GM04503 (cell line): ENCODE data around the gene SNX13.
"Not testable (repeated sequence)": the region's sequence is repeated elsewhere in the genome, so short reads cannot be mapped to it uniquely, and the experiment has no call there.

ENCODE experiments used
- DNase-seq: peaks from one replicate; pipeline ENCODE4 v3.0.0-alpha.2; 2012; ENCODE audit warnings: low read depth

SNX13 gene

DNA sequence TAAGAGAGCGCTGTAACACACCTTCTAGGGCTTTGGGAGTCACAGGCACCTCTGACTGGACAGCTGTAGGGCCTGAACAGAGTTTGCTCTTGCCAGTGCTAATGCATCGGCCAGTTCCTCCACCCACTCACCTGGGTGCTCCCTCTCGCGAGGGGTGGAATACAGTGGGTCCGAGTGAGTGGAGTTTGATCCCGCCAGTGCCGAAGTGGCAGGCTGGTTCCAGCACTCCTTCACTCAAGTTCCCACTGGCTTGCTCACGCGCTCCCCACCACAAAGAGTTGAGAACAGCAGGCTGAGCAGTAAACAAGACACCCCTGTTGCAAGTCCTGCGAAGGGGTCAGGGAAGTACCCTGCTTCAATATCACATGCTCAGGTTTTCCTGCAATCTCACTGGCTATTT lies 91.8 kb downstream of the SNX13 start:
- no peak for DNase-seq

DNA sequence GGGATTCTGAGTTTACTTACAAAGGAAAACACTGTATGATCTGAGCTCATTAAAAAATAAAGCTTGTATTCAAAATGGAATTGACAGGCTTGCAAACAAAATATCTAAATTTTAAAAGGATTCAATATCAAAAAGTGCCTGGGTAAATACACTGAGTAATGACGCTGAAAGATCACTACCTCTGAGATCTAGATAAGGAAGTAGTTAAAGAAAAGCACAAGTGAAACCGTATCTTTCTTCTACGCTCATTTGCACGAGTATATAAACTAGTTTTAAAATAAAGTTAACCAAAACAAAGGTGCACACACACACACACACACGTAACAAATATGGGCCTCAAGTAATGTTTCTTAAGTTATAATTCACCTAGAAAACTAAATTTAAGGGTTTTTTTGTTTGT lies 93.4 kb downstream of the SNX13 start:
- no peak for DNase-seq

DNA sequence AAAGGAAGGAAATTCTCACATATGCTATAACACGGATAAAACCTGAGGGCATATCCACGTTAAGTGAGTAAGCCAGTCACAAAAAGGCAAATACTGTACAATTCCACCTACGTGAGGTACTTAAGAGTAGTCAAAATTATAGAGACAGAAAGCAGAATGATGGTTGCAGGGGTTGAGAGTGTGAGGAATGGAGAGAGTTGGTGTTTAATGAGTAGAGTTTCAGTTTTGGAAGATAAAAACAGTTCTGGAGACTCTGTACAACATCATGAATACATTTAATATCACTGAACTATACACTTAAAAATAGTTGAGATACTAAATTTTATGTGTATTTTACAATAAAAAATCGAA lies 95.1 kb downstream of the SNX13 start:
- no peak for DNase-seq

DNA sequence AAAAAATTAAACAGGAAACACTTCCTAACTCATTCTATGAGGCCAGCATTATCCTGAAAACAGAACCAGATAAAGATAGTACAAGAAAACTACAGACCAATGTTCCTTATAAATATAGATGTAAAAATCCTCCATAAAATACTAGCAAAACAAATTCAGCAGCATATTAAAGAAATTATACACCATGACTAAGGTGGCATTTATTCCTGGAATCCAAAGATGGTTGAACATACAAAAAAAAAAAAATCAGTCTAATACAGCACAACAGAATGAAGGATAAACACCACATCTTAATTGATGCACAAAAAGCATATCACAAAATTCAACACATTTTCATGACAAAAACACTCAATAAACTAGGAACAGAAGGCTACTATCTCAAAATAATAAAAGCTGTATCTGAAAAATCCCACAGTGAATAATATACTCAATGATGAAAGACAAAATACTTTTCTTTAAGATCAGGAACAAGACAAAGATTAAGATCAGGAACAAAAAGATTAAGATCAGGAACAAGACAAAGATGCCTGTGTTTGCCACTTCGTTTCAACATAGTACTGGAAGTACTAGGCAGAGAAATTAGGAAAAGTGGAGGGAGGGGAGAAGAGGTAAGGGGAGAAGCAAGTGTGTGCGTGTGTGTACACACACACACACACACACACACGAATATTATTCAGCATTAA lies 95.6 kb downstream of the SNX13 start:
- DNase-seq = no peak

DNA sequence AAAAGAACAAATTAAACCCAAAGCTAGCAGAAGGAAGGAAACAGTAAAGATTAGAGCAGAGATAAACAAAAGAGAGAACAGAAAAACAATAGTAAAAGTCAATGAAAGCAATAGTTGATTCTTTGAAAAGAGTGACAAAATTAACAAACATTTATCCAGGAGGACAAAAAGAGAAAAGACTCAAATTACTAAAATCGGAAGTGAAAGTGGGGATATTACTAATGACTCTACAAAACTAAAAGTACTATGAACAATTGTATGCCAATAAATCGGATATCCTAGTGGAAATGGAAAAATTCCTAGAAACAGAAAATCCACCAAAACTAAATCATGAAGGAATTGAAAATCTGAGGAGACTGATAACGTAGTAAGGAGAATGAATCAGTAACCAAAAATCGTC lies 96.3 kb downstream of the SNX13 start:
- DNase-seq = no peak

DNA sequence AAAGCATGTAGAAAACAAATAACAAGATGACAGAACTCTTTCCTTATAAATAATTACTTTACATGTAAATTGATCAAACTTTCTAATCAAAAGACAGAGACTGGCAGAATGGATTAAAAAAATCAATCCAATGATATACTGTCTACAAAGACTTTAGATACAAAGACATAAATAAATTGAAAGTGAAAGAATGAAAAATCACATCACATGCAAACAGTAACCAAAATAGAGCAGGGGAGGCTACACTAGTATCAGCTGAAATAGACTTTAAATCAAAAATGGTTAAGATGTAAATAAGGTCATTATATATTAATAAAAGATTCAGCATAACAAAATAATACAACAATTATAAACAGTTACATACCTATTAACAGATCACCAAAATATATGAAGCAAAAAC lies 97.3 kb downstream of the SNX13 start:
- no peak for DNase-seq

DNA sequence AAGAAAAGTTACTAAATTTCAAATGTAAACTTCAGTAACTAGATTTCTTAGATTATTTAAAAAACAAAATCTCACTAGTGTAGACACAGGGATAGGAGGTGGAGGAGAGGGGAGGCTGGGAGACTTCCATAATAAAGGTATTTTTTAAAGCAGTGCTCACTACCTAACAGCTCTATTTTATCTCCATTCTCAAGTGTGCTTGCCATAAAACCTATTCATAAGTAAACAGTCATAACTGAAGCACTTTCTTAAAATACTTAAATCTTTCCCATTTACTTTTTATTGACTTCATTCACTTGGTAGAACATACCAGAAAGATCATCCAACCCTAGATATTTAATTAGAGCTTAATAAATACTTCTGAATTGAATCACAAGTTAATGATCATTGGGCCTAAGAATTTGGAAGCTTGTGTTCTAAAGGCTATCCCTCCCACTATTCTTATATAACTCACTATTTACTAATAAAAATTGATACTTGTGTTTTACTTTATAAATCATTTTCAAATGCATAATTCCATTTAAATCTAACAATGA lies 107.4 kb downstream of the SNX13 start:
- no peak for DNase-seq

DNA sequence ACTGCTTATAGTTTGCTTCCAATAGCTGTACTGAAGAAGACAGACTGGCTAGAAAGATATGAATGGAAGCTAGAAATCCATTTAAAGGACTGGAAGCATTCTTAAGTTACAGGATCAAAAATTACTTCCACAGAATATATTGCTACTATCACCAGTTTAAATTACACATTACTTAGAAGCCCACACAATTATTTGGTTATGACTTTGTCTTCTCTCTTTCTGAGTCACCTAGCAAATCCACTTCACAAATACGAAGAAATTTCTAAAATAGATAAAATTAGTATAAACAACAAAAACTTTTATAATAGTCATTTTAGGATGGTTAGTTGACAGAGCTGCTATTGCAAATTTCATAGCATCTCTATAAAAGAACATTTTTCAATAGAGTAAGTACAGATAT lies 108.1 kb downstream of the SNX13 start:
- DNase-seq = no peak

DNA sequence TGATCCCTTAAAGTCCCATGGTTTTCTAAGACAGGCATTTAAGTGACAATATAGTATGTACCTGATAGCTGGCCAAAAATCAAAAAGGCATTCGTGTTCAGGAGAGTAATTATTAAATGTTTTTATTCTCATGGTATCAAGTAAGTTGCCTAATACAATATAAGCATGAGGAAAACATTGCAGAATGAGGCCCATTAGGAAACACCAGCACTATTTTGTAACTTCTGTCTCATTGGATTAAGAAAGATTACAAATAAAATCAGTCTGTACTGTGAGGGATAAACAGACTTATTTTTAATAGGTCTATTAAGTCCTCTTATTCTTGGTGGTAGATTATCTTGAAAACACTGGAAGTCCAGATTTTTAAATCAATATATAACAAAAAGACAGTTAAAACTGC lies 110.1 kb downstream of the SNX13 start:
- DNase-seq = no peak

DNA sequence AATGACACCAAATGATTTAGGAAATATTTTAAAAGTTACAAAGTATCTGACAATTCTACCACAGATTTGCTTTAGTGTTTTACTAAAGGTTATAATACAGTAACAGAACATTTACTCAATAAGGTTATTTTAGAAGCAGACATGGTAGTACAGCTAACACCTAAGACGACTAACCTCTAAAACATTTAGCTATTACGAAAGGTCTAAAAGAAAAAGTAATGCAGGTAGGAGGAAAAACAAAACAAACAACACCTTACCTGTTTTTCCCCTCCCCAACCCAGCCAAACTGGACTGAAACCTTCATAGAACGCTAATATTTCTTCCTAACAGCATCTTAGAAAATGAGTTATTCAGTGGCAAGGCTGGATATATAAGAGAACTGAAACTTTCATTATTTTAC lies 111.3 kb downstream of the SNX13 start:
- no peak for DNase-seq

DNA sequence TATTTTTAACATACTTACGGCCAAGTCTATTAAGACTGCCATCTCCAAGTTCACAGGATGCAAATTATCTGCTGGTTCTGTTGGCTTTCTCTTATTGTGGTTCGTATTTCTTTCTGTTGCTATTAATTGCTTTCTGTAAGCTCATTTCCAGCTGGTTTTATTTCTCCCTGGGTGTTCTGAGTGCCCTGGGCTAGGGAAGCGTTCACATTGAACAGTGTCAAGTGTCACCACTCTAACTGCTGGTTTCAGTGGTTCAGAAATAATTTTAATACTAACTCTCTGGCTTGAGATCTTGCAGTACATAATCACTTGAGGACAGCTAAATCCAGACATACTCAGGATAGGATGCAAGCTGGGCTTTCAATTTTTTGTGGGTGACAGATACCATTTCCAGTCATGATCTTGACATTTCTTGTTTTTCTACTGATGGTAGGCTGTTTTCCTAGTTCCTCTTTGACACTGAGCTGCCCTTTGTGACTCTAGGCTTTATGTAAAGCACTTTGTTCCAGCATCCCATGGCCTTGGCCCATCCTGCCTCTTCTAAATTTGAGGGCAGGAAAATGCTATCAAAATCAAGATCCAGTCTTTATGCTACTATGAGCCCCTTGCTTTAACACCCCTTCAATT lies 117.6 kb downstream of the SNX13 start:
- DNase-seq = no peak

DNA sequence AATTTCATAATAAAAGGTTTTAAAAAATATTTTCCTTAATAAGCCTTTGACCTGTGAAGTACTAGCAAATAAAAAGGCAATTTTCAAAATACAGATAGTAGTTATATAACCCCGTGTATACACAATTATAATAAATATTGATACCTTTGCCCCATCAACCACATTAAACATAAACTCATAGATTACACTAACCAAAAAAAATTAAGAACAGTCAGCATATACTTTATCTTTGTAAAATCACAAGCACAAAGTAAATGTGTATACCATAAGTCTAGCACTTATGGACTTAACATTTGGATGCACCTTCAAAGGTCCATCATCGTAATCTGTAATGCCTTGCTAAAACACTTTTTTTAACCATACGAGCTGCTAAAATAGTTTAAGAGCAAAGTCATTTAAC lies 123.4 kb downstream of the SNX13 start:
- DNase-seq = no peak

DNA sequence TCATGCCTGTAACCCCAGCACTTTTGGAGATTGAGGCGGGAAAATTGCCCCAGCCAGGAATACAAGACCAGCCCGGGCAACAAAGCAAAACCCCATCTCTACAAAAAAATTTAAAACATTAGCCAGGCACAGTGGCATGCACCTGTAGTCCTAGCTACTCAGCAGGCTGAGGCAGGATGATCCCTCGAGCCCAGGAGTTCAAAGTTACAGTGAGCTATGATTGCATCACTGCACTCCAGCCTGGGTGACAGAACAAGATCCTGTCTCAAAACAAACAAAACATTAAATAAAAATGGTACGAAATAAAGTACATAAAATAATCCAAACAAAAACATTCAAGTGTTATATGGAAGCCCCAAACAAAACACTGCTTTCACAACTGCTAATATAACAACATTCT lies 125.0 kb downstream of the SNX13 start:
- DNase-seq = no peak

DNA sequence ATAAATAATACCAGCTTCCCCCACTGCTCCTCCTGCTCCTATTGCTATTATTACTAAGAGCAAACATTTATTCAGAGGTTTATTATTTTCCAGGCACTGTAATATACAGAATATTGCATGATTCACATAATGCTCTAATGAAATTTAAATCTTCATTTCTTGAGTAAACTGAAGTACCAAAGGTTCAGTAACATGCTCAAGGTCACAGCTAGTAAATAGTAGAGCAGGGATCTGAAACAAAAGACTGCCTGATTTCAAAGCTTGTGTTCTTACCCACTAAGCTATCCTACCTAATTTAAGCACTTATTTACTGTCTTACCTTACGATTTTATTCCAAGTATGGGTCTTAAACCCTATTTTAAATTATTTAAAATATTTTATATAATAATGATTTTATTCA lies 126.2 kb downstream of the SNX13 start:
- no peak for DNase-seq

DNA sequence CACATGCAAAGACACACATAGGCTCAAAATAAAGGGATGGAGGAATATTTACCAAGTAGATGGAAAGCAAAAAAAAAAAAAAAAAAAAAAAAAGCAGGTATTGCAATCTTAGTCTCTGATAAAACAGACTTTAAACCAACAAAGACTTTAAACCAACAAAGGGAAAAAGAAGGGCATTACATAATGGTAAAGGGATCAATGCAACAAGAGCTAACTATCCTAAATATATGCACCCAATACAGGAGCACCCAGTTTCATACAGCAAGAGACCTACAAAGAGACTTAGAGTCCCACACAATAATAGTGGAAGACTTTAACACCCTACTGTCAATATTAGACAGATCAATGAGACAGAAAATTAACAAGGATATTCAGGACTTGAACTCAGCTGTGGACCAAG lies 131.1 kb downstream of the SNX13 start:
- DNase-seq = not testable (repeated sequence)

DNA sequence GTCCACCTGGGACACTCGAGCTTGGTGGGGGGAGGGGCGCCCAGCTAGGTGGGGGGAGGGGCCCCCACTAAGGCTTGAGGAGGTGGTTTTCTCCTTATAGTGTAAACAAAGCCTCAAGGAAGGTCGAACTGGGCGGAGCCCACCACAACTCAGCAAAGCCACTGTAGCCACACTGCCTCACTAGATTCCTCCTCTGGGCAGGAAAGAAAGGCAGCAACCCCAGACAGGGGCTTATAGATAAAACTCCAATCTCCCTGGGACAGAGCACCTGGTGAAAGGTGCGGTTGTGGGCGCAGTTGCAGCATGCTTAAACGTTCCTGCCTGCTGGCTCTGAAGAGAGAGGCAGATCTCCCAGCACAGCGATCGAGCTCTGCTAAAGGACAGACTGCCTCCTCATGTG lies 133.1 kb downstream of the SNX13 start:
- DNase-seq = no peak

DNA sequence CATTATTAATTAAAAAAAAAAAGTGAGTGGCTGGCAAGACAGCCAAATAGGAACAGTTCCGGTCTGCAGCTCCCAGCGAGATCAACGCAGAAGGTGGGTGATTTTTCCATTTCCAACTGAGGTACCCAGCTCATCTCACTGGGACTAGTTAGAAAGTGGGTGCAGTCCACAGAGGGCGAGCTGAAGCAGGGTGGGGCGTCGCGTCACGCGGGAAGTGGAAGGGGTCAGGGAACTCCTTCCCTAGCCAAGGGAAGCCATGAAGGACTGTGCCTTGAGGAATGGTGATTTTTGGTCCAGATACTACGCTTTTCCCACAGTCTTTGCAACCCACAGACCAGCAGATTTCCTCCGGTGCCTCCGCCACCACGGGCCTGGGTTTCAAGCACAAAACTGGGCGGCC lies 133.7 kb downstream of the SNX13 start:
- no peak for DNase-seq

DNA sequence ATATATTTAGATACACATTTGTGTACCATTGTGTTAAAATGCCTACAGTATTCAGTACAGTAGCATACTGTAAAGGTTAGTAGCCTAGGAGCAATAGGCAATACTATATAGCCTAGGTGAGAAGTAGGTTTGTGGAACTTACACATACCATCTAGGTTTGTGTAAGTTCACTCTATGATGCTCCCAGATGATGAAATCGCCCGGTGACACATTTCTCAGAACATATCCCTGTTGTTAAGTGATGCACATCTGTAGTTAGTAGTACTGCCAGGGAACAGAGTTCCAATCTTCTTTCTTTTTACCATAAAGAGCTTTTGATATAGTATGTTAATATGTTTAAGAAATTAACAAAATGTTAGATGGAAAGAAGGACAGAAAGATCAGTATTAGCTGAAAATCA lies 138.2 kb downstream of the SNX13 start:
- DNase-seq = no peak

DNA sequence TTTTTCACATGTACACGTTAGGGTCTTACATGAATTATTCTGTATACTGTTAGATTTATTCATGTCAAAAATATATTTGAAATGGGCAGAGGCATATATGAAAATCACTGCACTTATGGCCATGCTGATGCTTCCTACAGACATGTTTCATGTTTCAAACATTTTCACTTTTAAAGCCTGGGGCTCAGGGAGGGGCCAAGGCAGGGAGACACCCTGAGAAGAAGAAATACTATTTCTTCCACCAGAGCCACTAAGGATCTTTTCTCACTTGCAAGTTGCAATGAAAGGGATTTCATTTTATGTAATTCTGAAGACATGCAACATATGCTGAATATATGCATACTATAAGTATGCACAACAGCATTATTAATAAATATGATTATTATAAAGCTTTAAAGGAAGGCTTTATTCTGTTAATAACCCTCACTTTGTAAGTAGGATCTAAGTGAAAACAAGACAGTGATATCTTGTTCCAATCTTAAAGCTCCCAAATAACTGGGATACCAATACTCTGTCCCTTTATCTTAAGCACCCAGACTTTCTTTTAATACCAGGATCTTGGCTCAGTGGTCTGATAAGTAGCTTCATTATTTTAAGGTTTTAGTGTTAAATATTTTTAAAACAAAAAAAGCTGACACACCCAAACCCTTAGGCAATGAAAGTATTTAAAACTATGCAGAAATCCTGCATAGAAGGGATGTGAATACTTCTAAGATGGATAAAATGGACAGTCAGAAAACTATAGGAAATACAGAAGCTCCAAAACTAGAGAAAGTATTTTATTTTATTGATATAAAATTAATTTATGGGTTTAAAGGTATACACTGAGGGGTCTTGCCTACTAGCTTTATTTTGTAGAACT lies 148.0 kb downstream of the SNX13 start:
- DNase-seq = no peak

DNA sequence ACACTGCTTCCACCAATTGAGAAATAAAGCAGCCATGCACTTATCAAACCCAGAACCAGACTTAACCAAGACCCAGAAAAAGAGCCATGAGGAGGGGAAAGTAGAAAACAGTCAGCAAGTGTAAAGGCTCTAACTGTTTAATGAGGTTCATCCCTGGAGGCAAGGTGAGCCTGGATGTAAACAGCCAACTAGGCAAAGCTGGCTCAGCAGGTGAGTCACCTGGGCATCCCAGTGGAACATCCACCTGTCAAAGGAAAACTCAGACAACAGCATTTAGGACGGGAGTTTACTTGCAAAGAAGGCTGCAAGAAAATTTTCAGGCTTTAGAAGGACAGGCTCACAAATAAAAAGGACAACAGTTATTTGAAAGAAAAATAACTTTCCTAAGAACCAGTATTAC lies 153.0 kb downstream of the SNX13 start:
- no peak for DNase-seq

DNA sequence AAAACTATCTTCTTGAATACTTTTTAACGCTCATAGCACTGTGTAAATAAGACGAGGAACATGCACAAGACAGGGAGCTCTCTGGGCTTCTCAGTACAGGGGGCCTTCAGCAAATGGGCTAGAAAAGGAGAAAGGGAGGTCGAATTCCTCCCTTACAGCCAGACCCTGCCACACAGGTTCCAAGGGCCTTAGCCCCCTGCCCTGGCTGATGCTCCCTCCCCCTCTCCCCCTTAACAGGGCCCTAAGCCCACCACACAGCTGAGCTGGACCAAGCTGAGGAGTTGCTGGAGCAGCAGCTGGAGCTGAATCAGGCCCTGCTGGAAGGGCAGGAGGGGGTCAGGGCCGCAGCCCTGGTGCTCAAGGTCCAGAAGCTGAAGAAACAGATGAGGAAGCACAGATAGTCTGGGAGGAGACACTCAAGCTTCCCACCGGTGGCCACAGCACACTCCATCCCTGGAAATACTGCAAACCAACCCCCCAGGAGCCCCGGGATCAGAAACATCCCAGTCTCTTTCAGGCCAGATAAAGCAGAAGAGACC lies 153.9 kb downstream of the SNX13 start:
- no peak for DNase-seq

DNA sequence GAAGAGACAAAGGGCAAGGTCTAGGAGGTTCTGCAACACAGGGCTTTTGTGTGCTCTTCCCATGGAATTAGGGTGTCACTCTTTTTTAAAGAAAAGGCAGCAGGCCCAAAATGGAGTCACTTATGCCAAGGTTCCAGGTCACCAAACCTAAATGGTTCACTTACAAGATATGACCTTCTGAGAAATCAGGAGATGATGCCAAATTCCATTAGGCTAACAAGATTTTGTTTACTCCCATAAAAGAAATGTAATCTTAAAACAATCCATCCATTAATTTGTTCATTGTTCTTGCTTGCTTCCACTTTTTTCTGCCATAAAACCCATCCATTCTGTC lies 158.1 kb downstream of the SNX13 start:
- no peak for DNase-seq
